SJCRH30 (cell line): ENCODE results near the gene ADA. TPM values are rescaled to one million over a fixed set of nuclear protein-coding genes. Genes with fewer than 3 reads are reported as not detected.
"Not testable (repeated sequence)": the region's sequence is repeated elsewhere in the genome, so short reads cannot be mapped to it uniquely, and the experiment has no call there.

Experiments
- DNase-seq, 2 experiments: peaks; one replicate each; pipeline ENCODE4 v3.0.0-alpha.2; 2015 to 2020
- H3K27ac ChIP-seq: fragments of 250-450 bp; sonication (Bioruptor Pico); 2 replicates; pipeline ENCODE4 v1.5.1; 2020; ENCODE audit warnings: mild to moderate bottlenecking, moderate library complexity
- H3K27me3 ChIP-seq: fragments of 250-450 bp; sonication (Bioruptor Pico); 2 replicates; pipeline ENCODE4 v1.5.1; 2020; ENCODE audit warnings: mild to moderate bottlenecking, moderate library complexity
- H3K36me3 ChIP-seq: fragments of 250-450 bp; sonication (Bioruptor Pico); 2 replicates; pipeline ENCODE4 v1.5.1; 2020; ENCODE audit warnings: mild to moderate bottlenecking, moderate library complexity
- H3K4me1 ChIP-seq: fragments of 250-450 bp; sonication (Bioruptor Pico); 2 replicates; pipeline ENCODE4 v1.5.1; 2020; ENCODE audit warnings: mild to moderate bottlenecking, moderate library complexity
- H3K4me3 ChIP-seq: fragments of 250-450 bp; sonication (Bioruptor Pico); 2 replicates; pipeline ENCODE4 v1.5.1; 2020; ENCODE audit warnings: mild to moderate bottlenecking, moderate library complexity
- H3K9me3 ChIP-seq: fragments of 250-450 bp; sonication (Bioruptor Pico); replicated peaks from 2 replicates; pipeline ENCODE4 v1.5.1; 2020; ENCODE audit warnings: mild to moderate bottlenecking, moderate library complexity
- total RNA-seq: library from RNA; depleted of rRNA; stranded (reverse); fragments of >200 nt; shearing (Covaris generic); gene quantifications from 2 replicates; pipeline ENCODE4 v1.2.3, GENCODE V29; 2014

ADA gene
- total RNA-seq, 1 experiment from 2014 or later, result 19.0 TPM

GRCh38 chr20:44660581-44660980, 9.1 kb upstream of the ADA start:
- Histone ChIP-seq H3K27me3 (no peaks in the 10 kb centered on the region), H3K4me1 (peaks cover 6% of the 10 kb centered on the region), H3K9me3 (no peaks in the 10 kb centered on the region; the same call in 1 of the 2 replicates), H3K36me3 (no peaks in the 10 kb centered on the region), H3K27ac (no peak overlapping the region), H3K4me3 (no peak overlapping the region)
- DNase-seq, result no peak

GRCh38 chr20:44659931-44660330, 8.4 kb upstream of the ADA start:
- Histone ChIP-seq H3K4me3 (no peak overlapping the region), H3K36me3 (no peaks in the 10 kb centered on the region), H3K27me3 (no peaks in the 10 kb centered on the region; the same call in 1 of the 2 replicates), H3K4me1 (peaks cover 6% of the 10 kb centered on the region), H3K27ac (no peak overlapping the region), H3K9me3 (no peaks in the 10 kb centered on the region; the same call in 1 of the 2 replicates)
- no peak for DNase-seq

GRCh38 chr20:44658810-44659209, 7.3 kb upstream of the ADA start:
- peaks cover 2% of the 10 kb centered on the region for H3K9me3 ChIP-seq
- H3K4me1 ChIP-seq, result peaks cover 6% of the 10 kb centered on the region
- no peak overlapping the region for H3K4me3 ChIP-seq
- no peak overlapping the region for H3K27ac ChIP-seq
- DNase-seq, result no peak
- no peaks in the 10 kb centered on the region; the same call in 1 of the 2 replicates for H3K27me3 ChIP-seq
- no peaks in the 10 kb centered on the region for H3K36me3 ChIP-seq

GRCh38 chr20:44657875-44658274, 6.4 kb upstream of the ADA start:
- H3K9me3 ChIP-seq, result peaks cover 2% of the 10 kb centered on the region
- H3K36me3 ChIP-seq, result no peaks in the 10 kb centered on the region
- DNase-seq, result no peak
- H3K27ac ChIP-seq, result no peak overlapping the region
- H3K4me3 ChIP-seq, result no peak overlapping the region
- H3K27me3 ChIP-seq, result no peaks in the 10 kb centered on the region; the same call in 1 of the 2 replicates
- H3K4me1 ChIP-seq, result peaks cover 6% of the 10 kb centered on the region

DNA sequence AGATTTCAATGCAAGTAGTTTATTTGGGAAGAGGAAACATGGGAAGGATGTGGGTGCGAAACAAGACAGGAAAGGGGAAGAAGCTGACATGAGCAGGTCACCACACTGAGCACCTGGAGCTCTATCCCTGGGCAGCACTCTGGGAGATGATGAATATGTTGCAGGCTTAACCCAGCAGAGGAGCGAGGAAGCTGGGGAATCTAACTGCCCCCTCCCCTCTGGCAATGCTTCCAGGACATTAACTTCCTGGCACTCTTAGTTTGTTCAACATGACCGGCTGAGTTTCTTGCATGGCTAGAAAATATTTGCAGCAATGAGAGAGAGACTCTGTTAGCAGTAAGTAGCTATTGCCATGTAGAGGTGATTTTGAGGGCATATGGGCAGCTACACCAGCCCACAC, 4.9 kb upstream of the ADA start:
- Histone ChIP-seq H3K4me3 (no peak overlapping the region), H3K4me1 (peaks cover 10% of the 10 kb centered on the region), H3K36me3 (no peaks in the 10 kb centered on the region)

DNA sequence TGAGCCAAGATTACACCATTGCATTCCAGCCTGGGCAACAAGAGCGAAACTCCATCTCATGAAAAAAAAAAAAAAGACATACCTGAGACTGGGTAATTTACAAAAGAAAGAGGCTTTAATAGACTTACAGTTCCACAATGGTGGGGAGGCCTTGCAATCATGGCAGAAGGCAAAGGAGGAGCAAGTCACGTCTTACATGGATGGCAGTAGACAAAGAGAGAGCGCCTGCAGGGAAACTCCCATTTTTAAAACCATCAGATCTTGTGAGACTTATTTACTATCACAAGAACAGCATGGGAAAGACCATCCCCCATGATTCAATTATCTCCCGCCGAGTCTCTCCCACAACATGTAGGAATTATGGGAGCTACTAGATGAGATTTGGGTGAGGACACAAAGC, 2.7 kb upstream of the ADA start:
- H3K4me3 ChIP-seq, DNase-seq: not testable (repeated sequence)

More for the DNA sequence above, 4.9 kb upstream of the ADA start:
- H3K27me3 ChIP-seq, result no peaks in the 10 kb centered on the region; the same call in 1 of the 2 replicates
- DNase-seq, result no peak
- peaks cover 2% of the 10 kb centered on the region for H3K9me3 ChIP-seq
- H3K27ac ChIP-seq, result no peak overlapping the region

DNA sequence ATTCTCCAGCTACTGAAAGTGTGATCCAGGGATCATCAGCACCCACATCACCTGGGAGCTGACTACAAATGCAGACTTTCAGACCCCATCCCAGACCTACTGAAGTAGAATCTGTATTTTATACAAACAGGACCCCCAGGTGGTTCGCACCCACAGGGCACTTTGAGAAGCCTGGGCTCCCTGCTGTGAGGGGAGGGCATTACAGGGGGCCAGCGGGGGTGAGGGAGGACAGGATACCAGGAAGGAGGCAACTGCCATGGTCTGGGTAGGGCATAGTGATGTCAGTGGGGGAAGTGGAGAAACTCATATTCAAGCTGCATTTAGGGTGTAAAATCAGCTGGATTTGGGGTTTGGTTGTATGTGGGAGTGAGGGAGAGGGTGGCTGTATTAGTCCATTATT, 2.0 kb upstream of the ADA start:
- Histone ChIP-seq H3K36me3 (no peaks in the 10 kb centered on the region), H3K27me3 (no peaks in the 10 kb centered on the region; the same call in 1 of the 2 replicates), H3K4me3 (no peak overlapping the region), H3K27ac (no peak overlapping the region), H3K4me1 (peaks cover 3% of the 10 kb centered on the region; the same call in 1 of the 2 replicates), H3K9me3 (peaks cover 2% of the 10 kb centered on the region)
- no peak for DNase-seq

More for the DNA sequence above, 2.7 kb upstream of the ADA start:
- H3K27me3 ChIP-seq, H3K36me3 ChIP-seq, H3K4me1 ChIP-seq, H3K27ac ChIP-seq, H3K9me3 ChIP-seq: not testable (repeated sequence)

- Histone ChIP-seq H3K27ac (no peak overlapping the region), H3K4me3 (peak overlapping the region; percentile 69), H3K4me1 (peaks cover 7% of the 10 kb centered on the region), H3K9me3 (peaks cover 2% of the 10 kb centered on the region; the same call in 1 of the 2 replicates), H3K36me3 (no peaks in the 10 kb centered on the region), H3K27me3 (no peaks in the 10 kb centered on the region; the same call in 1 of the 2 replicates)
- no peak for DNase-seq
These were observed 140 bp downstream of the ADA start for GRCh38 chr20:44651434-44651683.

DNA sequence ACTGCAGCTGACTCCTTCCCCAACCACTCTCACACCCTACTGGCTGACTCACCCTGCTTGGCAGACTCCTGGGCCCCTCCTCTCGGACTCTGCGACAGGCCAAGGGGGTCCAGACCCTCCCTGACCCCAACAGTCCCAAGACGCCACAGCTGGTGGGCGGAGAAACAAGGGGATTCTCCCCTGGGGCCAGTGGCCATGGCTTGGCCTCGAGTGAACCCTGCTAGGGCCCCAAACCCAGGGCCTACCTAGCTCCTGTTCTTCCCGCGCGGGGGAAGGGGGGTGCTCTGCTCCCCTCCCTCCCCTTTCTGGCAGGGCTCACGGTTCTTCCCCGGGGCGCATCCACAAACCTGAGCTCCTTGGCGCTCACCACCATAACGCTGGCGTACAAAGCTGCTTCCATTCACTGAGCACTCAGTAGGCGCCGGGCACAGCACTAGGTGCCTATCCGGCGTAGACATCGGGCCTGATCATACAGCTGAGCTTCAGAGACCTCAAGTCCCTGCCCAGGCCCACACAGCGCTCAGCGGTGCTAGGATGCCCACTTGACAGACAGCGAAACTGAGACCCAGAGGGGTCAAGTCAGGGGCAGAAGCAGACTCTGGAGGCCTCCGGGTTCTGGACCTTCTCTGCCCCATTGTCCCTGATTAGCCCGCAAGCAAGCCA, 597 bp downstream of the ADA start:
- H3K27ac ChIP-seq, result no peak overlapping the region
- peak; percentile 22 to 27 for DNase-seq
- peak overlapping the region; percentile 69 for H3K4me3 ChIP-seq
- H3K27me3 ChIP-seq, result no peaks in the 10 kb centered on the region; the same call in 1 of the 2 replicates
- no peaks in the 10 kb centered on the region for H3K36me3 ChIP-seq
- H3K9me3 ChIP-seq, result peaks cover 2% of the 10 kb centered on the region; the same call in 1 of the 2 replicates
- H3K4me1 ChIP-seq, result peaks cover 9% of the 10 kb centered on the region

GRCh38 chr20:44649976-44650375, 1.5 kb downstream of the ADA start:
- Histone ChIP-seq H3K9me3 (peaks cover 2% of the 10 kb centered on the region; the same call in 1 of the 2 replicates), H3K27ac (no peak overlapping the region), H3K36me3 (no peaks in the 10 kb centered on the region), H3K4me3 (no peak overlapping the region), H3K4me1 (peaks cover 14% of the 10 kb centered on the region), H3K27me3 (no peaks in the 10 kb centered on the region; the same call in 1 of the 2 replicates)
- no peak for DNase-seq

DNA sequence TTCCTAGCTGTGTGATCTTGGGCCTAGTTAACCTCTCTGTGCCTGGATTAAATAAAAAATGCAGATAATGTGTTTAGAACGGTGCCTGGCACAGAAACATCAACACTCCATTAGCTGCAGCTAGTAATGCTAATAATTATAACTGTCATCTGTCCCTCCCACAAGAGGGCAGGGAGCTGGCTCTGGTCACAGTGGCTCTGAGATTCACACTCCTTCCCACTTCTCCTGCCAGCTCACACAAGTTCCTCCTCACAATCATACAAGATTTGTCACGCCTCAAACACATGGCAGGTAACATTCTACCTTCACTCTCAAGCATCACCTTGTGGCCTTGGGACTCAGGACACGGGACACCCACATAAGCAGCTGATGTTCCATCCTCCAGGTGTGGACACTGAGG, 2.4 kb downstream of the ADA start:
- H3K4me3 ChIP-seq, result no peak overlapping the region
- H3K4me1 ChIP-seq, result peaks cover 15% of the 10 kb centered on the region
- H3K36me3 ChIP-seq, result no peaks in the 10 kb centered on the region
- no peaks in the 10 kb centered on the region for H3K27me3 ChIP-seq
- no peaks in the 10 kb centered on the region; the same call in 1 of the 2 replicates for H3K9me3 ChIP-seq
- no peak overlapping the region for H3K27ac ChIP-seq
- no peak for DNase-seq

GRCh38 chr20:44648579-44648978, 2.9 kb downstream of the ADA start:
- no peaks in the 10 kb centered on the region for H3K27me3 ChIP-seq
- peaks cover 19% of the 10 kb centered on the region for H3K4me1 ChIP-seq
- peak in 1 of 2 experiments; percentile 23 for DNase-seq
- H3K4me3 ChIP-seq, result no peak overlapping the region
- no peaks in the 10 kb centered on the region for H3K36me3 ChIP-seq
- no peak overlapping the region for H3K27ac ChIP-seq
- no peaks in the 10 kb centered on the region for H3K9me3 ChIP-seq

GRCh38 chr20:44648068-44648467, 3.4 kb downstream of the ADA start:
- H3K4me1 ChIP-seq, result peaks cover 24% of the 10 kb centered on the region
- no peak for DNase-seq
- no peaks in the 10 kb centered on the region for H3K27me3 ChIP-seq
- no peak overlapping the region for H3K4me3 ChIP-seq
- no peaks in the 10 kb centered on the region for H3K36me3 ChIP-seq
- no peak overlapping the region for H3K27ac ChIP-seq
- H3K9me3 ChIP-seq, result no peaks in the 10 kb centered on the region

GRCh38 chr20:44646641-44647274, 4.7 kb downstream of the ADA start:
- H3K36me3 ChIP-seq, result no peaks in the 10 kb centered on the region
- no peak for DNase-seq
- H3K4me1 ChIP-seq, result peaks cover 28% of the 10 kb centered on the region
- no peaks in the 10 kb centered on the region for H3K27me3 ChIP-seq
- no peak overlapping the region for H3K4me3 ChIP-seq
- peak overlapping the region; percentile 80 for H3K27ac ChIP-seq
- H3K9me3 ChIP-seq, result no peaks in the 10 kb centered on the region

DNA sequence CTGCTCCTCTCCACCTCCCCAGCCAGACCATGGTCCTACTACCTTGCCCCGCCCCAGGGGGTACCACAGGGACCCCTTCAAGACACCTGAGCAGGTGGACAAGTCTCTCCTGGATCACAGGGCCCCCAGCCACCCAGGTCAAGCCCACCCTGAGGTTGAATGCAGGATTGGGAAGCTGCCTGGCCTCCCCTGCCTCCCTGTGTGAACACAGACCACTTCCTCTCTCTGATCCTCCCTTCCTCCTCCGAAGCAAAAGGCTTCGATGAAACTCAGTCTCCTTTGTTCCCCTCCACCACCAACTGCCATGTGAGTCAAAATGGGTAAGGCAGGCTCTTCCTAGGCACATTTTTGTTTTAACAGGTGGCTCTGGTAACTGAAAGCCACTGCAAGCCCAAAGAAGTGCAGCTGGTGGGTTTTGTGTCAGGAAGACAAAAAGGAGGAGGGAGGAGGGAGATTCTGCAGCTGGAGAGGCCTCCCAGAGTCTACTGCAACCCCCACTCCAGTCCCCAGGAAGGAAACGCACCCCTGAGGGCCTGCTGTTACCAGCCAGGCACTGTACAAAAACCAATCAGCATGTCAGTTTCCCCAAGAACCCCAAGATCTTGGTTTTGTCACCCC, 5.4 kb downstream of the ADA start:
- Histone ChIP-seq H3K36me3 (no peaks in the 10 kb centered on the region), H3K4me1 (peaks cover 28% of the 10 kb centered on the region), H3K27ac (peak overlapping the region; percentile 80), H3K9me3 (no peaks in the 10 kb centered on the region), H3K4me3 (no peak overlapping the region), H3K27me3 (no peaks in the 10 kb centered on the region)
- peak; percentile 80 to 91 for DNase-seq
